ENCODE measurements around the gene MALRD1. TPM values are rescaled to one million over a fixed set of nuclear protein-coding genes. Genes with fewer than 3 reads are reported as not detected.

Gene MALRD1
- total and polyA plus RNA-seq, 2 of the 8 experiments (the other 6 are each of a cell fraction or from before 2014, with no cell fraction given), result 0.32 to 0.35 TPM

DNA sequence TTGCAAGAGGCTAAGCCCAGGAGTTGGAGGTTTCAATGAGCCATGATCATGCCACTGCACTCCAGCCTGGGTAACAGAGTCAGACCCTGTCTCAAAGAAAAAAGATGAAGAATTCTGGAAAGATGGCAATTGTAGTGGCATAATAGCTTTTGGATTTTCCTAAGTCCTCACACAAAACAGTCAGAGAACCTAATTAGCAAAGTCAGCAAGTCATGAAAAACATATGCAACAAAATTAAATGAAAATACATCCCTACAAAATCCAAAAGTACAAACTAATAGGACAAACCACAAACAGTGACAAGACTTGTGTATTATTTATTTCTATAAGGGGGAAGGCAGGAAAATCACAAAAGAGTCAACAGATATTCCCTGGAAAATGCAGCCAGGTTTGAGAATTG is 405.4 kb downstream of the MALRD1 start:
- Histone ChIP-seq H2BK120ac (replicated peaks; ENCODE audit: low read depth, low read length) (no peak overlapping the region), H4K5ac (ENCODE audit: insufficient read length, low read depth, low read length) (no peak overlapping the region), H2AFZ (ENCODE audit: low read length) (no peak overlapping the region), H3K23ac (ENCODE audit: insufficient read length) (no peak overlapping the region), H4K91ac (replicated peaks; ENCODE audit: insufficient read length, low read length) (no peak overlapping the region), H3K79me1 (ENCODE audit: low read depth, low read length) (no peaks in the 10 kb centered on the region), H3K4ac (replicated peaks; ENCODE audit: insufficient read length, low read depth, low read length) (no peak overlapping the region), H3K56ac (replicated peaks; ENCODE audit: insufficient read length, low read depth, low read length) (no peak overlapping the region), H3K27ac (ENCODE audit: low read depth, low read length) (no peak overlapping the region), H3K9ac (replicated peaks in 1 of 4; ENCODE audit: extremely low read depth in 1 of 4, low read depth in 3 of 4, low read length in 3 of 4) (no peak overlapping the region), H3K79me2 (ENCODE audit: control insufficient read depth in 1 of 2, insufficient read depth in 2 of 2, low read length in 2 of 2) (no peaks in the 10 kb centered on the region), H3K9me3 (ENCODE audit: insufficient read depth in 2 of 2, low read depth in 1 of 2, low read length in 1 of 2) (no peaks in the 10 kb centered on the region), H4K20me1 (replicated peaks in 1 of 2; ENCODE audit: control insufficient read depth in 1 of 2, insufficient read depth in 2 of 2, low read length in 2 of 2) (no peaks in the 10 kb centered on the region), H2BK5ac (ENCODE audit: low read depth, low read length) (no peak overlapping the region), H2AK5ac (ENCODE audit: low read depth, low read length) (no peak overlapping the region), H3K14ac (ENCODE audit: insufficient read length) (no peak overlapping the region), H3K36me3 (ENCODE audit: control insufficient read depth in 2 of 4, insufficient read depth in 4 of 4, low read length in 3 of 4) (no peaks in the 10 kb centered on the region), H2BK20ac (ENCODE audit: low read length) (no peak overlapping the region), H3K18ac (ENCODE audit: extremely low read depth, low read length) (no peak overlapping the region), H3K4me1 (replicated peaks in 1 of 4; ENCODE audit: control insufficient read depth in 3 of 4, insufficient read depth in 4 of 4, low read length in 3 of 4) (no peaks in the 10 kb centered on the region), H4K8ac (ENCODE audit: extremely low read depth, insufficient read depth, low read length) (no peak overlapping the region), H3K4me2 (ENCODE audit: insufficient read depth in 1 of 2, low read depth in 2 of 2, low read length in 2 of 2) (no peak overlapping the region), H2BK15ac (ENCODE audit: low read length) (no peak overlapping the region), H2BK12ac (ENCODE audit: low read depth, low read length) (no peak overlapping the region), H3K27me3 (replicated peaks in 1 of 4; ENCODE audit: control insufficient read depth in 3 of 4, extremely low read depth in 1 of 4, insufficient read depth in 3 of 4, low read length in 3 of 4) (no peaks in the 10 kb centered on the region), H3K23me2 (ENCODE audit: low read depth, low read length) (no peaks in the 10 kb centered on the region), H3K4me3 (ENCODE audit: extremely low read depth in 1 of 4, insufficient read depth in 2 of 4, low read depth in 3 of 4, low read length in 4 of 4) (no peak overlapping the region)
- no peak for DNase-seq (ENCODE audit: low read depth in 1 of 2, low spot score in 2 of 2)
- ChIA-PET CTCF (ENCODE audit: partially characterized antibody) (no interaction called here), POLR2A (ENCODE audit: partially characterized antibody) (interaction anchor here (0.6 kb wide), 1 partner anchor 288 kb away, joined by 3 read pairs; no protein-coding TSS in a partner anchor)
- no peak for FAIRE-seq
- no peak for TF ChIP-seq PHF8 (conservative IDR thresholded peaks at IDR 0.05; ENCODE audit: low read depth, low read length)
- TF ChIP-seq TBP (IDR thresholded peaks at IDR 0.05; ENCODE audit: low read depth, low read length), result no peak
- TF ChIP-seq GTF2F1 (IDR thresholded peaks at IDR 0.05; ENCODE audit: borderline replicate concordance, low read depth, low read length), result no peak
- TF ChIP-seq CREB1 (IDR thresholded peaks at IDR 0.05), result no peak
- TF ChIP-seq CHD1 (IDR thresholded peaks at IDR 0.05; ENCODE audit: low read depth, low read length), result no peak
- no peak for TF ChIP-seq SRF (IDR thresholded peaks at IDR 0.05; ENCODE audit: low read depth, low read length)
- TF ChIP-seq SIRT6 (IDR thresholded peaks at IDR 0.05; ENCODE audit: low read length), result no peak
- TF ChIP-seq EZH2 (IDR thresholded peaks at IDR 0.05; ENCODE audit: low read depth, low read length, severe bottlenecking), result no peak
- TF ChIP-seq POLR2AphosphoS5 (IDR thresholded peaks at IDR 0.05; ENCODE audit: low read depth, low read length), result no peak
